KBM-7 (cell line): ENCODE results near the gene C1orf167.

Source experiments
- DNase-seq: peaks from one replicate; pipeline ENCODE4 v3.0.0-alpha.2; 2015
- in situ Hi-C: fragments of 300-500 bp; cut with MboI; formaldehyde crosslinking; loops from 2 replicates; pipeline ENCODE4 v1.14.3; 2020; ENCODE audit warnings: low sequenced_read_pairs, low pct_unique_long_range_greater_than_20kb, mixed read lengths

The C1orf167 gene

GRCh38 chr1:11733306-11733705 is 28.7 kb upstream of the C1orf167 start:
- no peak for DNase-seq
- in situ Hi-C loops: loop anchor here (25.0 kb wide), 1 partner anchor 696 kb away; the partner anchor contains the start of gene MASP2

GRCh38 chr1:11735531-11735853 is 26.5 kb upstream of the C1orf167 start:
- no peak for DNase-seq
- in situ Hi-C loops: loop anchor here (25.0 kb wide), 1 partner anchor 698 kb away; the partner anchor contains the start of gene MASP2

GRCh38 chr1:11735854-11736745 is 25.9 kb upstream of the C1orf167 start, which contains the start of gene AGTRAP:
AGTRAP (plus strand) TSS chr1:11736136; CDS start chr1:11736209, 73 bp downstream.
- in situ Hi-C loops: loop anchor here (25.0 kb wide), 1 partner anchor 699 kb away; the partner anchor contains the start of gene MASP2
- DNase-seq: no peak

GRCh38 chr1:11736746-11737639 is 25.0 kb upstream of the C1orf167 start:
- in situ Hi-C loops: loop anchor here (25.0 kb wide), 1 partner anchor 700 kb away; the partner anchor contains the start of gene MASP2
- DNase-seq: peak; percentile 20

GRCh38 chr1:11738096-11738495 is 23.9 kb upstream of the C1orf167 start:
- no peak for DNase-seq
- in situ Hi-C loops: loop anchor here (25.0 kb wide), 1 partner anchor 701 kb away; the partner anchor contains the start of gene MASP2

GRCh38 chr1:11738783-11739182 is 23.2 kb upstream of the C1orf167 start:
- in situ Hi-C loops: loop anchor here (25.0 kb wide), 1 partner anchor 701 kb away; the partner anchor contains the start of gene MASP2
- DNase-seq: peak; percentile 41

- peak; percentile 93 for DNase-seq
- in situ Hi-C loops: loop anchor here (25.0 kb wide), 1 partner anchor 703 kb away; the partner anchor contains the start of gene MASP2
Measured at GRCh38 chr1:11740258-11741192, 21.5 kb upstream of the C1orf167 start.

GRCh38 chr1:11741482-11741881 is 20.5 kb upstream of the C1orf167 start:
- DNase-seq: no peak
- in situ Hi-C loops: loop anchor here (25.0 kb wide), 1 partner anchor 704 kb away; the partner anchor contains the start of gene MASP2

- in situ Hi-C loops: loop anchor here (25.0 kb wide), 1 partner anchor 705 kb away; the partner anchor contains the start of gene MASP2
- no peak for DNase-seq
Measured at GRCh38 chr1:11741919-11742558, 20.0 kb upstream of the C1orf167 start.

- in situ Hi-C loops: loop anchor here (25.0 kb wide), 1 partner anchor 707 kb away; the partner anchor contains the start of gene MASP2
- no peak for DNase-seq
Measured at GRCh38 chr1:11744287-11744686, 17.7 kb upstream of the C1orf167 start.

GRCh38 chr1:11746092-11746491 is 15.9 kb upstream of the C1orf167 start:
- in situ Hi-C loops: loop anchor here (25.0 kb wide), 1 partner anchor 709 kb away; the partner anchor contains the start of gene MASP2
- no peak for DNase-seq

- DNase-seq: no peak
- in situ Hi-C loops: loop anchor here (25.0 kb wide), 1 partner anchor 710 kb away; the partner anchor contains the start of gene MASP2
Measured at GRCh38 chr1:11746795-11747487, 15.1 kb upstream of the C1orf167 start.

GRCh38 chr1:11748294-11749202 is 13.4 kb upstream of the C1orf167 start:
- DNase-seq: no peak
- in situ Hi-C loops: loop anchor here (25.0 kb wide), 1 partner anchor 711 kb away; the partner anchor contains the start of gene MASP2

GRCh38 chr1:11749203-11749689 is 12.7 kb upstream of the C1orf167 start:
- in situ Hi-C loops: loop anchor here (25.0 kb wide), 1 partner anchor 712 kb away; the partner anchor contains the start of gene MASP2
- peak; percentile 67 for DNase-seq

- DNase-seq: no peak
- in situ Hi-C loops: loop anchor here (25.0 kb wide), 1 partner anchor 713 kb away; the partner anchor contains the start of gene MASP2
Measured at GRCh38 chr1:11749996-11750395, 12.0 kb upstream of the C1orf167 start.

- DNase-seq: no peak
- in situ Hi-C loops: no loop called here
Measured at GRCh38 chr1:11751087-11751486, 10.9 kb upstream of the C1orf167 start.
